ENCODE data around the gene PI4KA.

- TF ChIP-seq, protein P1, sequence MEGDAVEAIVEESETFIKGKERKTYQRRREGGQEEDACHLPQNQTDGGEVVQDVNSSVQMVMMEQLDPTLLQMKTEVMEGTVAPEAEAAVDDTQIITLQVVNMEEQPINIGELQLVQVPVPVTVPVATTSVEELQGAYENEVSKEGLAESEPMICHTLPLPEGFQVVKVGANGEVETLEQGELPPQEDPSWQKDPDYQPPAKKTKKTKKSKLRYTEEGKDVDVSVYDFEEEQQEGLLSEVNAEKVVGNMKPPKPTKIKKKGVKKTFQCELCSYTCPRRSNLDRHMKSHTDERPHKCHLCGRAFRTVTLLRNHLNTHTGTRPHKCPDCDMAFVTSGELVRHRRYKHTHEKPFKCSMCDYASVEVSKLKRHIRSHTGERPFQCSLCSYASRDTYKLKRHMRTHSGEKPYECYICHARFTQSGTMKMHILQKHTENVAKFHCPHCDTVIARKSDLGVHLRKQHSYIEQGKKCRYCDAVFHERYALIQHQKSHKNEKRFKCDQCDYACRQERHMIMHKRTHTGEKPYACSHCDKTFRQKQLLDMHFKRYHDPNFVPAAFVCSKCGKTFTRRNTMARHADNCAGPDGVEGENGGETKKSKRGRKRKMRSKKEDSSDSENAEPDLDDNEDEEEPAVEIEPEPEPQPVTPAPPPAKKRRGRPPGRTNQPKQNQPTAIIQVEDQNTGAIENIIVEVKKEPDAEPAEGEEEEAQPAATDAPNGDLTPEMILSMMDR (IDR thresholded peaks at IDR 0.05 in 8 of 11, conservative IDR thresholded peaks at IDR 0.05 in 3 of 11): no peak
- TF ChIP-seq POLR2A (IDR thresholded peaks at IDR 0.05): no peak
These were observed 24.4 kb downstream of the PI4KA start for GRCh38 chr22:20834206-20834605.

Measured in spleen (tissue), 7 donors.